HCEC 1CT (cell line): ENCODE results near the gene QSER1.
"Not testable (repeated sequence)": the region's sequence is repeated elsewhere in the genome, so short reads cannot be mapped to it uniquely, and the experiment has no call there.

ENCODE experiments used
- DNase-seq: peaks from one replicate; pipeline ENCODE4 v3.0.0-alpha.2; 2017

The QSER1 gene

GRCh38 chr11:33006010-33006409, 113.4 kb downstream of the QSER1 start:
- no peak for DNase-seq

- DNase-seq, result peak; percentile 18
Observed at GRCh38 chr11:33013755-33014154, 121.1 kb downstream of the QSER1 start.

- DNase-seq, result peak; percentile 89
Observed at GRCh38 chr11:33015621-33016551, 123.3 kb downstream of the QSER1 start, which contains the start of gene DEPDC7. DEPDC7 (plus strand) TSS chr11:33015878; CDS start chr11:33015956, 78 bp downstream.

GRCh38 chr11:33016654-33017053, 124.0 kb downstream of the QSER1 start:
- DNase-seq, result no peak

GRCh38 chr11:33017478-33017877, 124.9 kb downstream of the QSER1 start:
- DNase-seq, result no peak

- no peak for DNase-seq
Observed at GRCh38 chr11:33017965-33018364, 125.4 kb downstream of the QSER1 start.

GRCh38 chr11:33018840-33019239, 126.2 kb downstream of the QSER1 start:
- no peak for DNase-seq

- no peak for DNase-seq
Observed at GRCh38 chr11:33021501-33021900, 128.9 kb downstream of the QSER1 start.

GRCh38 chr11:33021937-33022336, 129.3 kb downstream of the QSER1 start:
- no peak for DNase-seq

- DNase-seq, result no peak
Observed at GRCh38 chr11:33025339-33025722, 132.7 kb downstream of the QSER1 start.

GRCh38 chr11:33027233-33027632, 134.6 kb downstream of the QSER1 start:
- DNase-seq, result no peak

- no peak for DNase-seq
Observed at GRCh38 chr11:33027846-33028536, 135.4 kb downstream of the QSER1 start.

- DNase-seq, result no peak
Observed at GRCh38 chr11:33028537-33028914, 135.9 kb downstream of the QSER1 start.

GRCh38 chr11:33029218-33029617, 136.6 kb downstream of the QSER1 start:
- DNase-seq, result not testable (repeated sequence)
